ENCODE results near the gene MOB3A.

MOB3A gene

DNA sequence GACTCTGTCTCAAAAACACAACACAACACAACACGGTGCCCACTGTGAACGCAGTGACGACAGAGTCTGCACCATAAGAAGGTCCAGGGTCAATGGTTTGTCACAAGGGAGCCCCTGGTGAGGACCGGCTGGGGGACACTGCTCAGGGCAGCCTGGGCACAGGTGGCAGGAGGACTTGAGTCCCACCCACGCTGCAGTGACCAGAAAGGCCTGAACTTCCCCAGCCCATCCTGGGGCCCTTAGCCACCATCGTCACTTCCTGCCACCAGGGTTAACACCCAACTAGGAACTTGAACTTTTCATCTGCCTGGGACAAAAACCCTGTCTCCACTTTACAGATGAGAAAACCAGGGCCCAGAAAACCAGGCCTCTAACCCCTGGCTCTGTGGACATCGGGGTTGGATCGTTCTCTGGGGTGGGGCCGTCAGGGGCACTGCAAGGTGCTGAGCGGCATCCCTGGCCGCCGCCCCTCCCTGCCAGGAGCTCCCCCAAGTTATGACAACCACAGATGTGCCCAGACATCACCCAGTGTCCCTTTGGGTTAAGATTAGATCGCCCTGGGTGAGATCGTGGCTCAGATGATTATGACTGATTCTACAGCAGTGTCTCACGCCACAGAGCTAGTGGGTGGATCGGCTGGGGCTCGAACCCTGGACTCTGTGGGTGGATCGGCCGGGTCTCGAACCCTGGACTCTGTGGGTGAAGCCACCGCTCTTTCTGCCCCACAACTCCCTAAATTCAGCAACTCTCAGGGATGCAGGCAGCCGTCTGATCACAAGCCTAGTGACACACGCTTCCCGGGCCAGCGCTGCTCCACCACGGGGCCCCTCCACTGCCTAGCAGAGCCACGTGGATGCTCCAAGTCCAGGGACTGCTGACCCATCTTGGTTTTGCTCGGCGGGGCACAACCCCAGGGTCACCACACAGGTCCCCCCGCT is 14.0 kb downstream of the MOB3A start:
- DNase-seq (ENCODE audit: low read depth in 3 of 3): peak in 1 of 3 experiments; percentile 53

DNA sequence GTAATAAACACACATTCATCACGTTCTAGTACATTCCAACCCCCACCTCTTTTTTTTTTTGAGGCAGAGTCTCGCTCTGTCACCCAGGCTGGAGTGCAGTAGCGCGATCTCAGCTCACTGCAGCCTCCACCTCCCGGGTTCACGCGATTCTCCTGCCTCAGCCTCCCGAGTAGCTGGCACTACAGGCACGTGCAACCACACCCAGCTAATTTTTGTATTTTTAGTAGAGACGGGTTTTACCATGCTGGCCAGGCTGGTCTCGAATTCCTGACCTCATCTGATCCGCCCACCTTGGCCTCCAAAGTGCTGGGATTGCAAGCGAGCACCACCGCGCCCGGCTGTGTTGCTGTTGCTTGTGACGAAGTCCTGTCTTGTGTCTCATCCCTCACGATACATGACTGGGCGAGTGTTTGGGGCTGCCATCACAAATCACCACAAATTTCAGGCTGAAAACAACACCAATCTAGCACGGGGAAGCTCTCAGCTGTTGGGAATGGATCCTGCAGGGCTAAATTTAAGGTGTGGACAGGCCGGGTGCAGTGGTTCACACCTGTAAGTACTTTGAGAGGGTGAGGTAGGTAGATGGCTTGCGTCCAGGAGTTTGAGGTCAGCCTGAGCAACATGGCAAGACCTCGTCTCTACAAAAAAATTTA is 15.7 kb downstream of the MOB3A start:
- no peak for DNase-seq (ENCODE audit: low read depth in 3 of 3)

DNA sequence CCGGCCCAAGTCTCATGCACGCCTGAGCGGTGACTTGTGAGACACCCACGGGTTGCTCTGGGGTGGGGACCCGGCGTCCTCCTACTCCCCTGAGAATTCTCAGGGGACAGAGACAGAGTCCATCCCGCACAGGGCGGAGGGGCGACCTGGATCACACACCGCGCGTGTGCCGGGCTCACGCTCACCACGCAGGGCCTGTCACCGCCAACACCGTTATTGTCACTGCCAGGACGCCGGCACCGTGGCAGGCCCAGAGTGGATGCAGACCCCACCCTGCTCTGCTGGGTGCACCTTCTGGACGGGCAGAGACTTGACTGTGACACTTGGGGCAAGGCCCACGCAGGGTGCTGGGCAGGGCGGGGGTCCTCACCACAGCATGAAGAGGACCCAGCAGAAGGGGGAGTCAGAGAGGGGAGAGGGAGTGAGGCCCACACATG is 16.2 kb downstream of the MOB3A start:
- no peak for DNase-seq (ENCODE audit: low read depth in 3 of 3)

DNA sequence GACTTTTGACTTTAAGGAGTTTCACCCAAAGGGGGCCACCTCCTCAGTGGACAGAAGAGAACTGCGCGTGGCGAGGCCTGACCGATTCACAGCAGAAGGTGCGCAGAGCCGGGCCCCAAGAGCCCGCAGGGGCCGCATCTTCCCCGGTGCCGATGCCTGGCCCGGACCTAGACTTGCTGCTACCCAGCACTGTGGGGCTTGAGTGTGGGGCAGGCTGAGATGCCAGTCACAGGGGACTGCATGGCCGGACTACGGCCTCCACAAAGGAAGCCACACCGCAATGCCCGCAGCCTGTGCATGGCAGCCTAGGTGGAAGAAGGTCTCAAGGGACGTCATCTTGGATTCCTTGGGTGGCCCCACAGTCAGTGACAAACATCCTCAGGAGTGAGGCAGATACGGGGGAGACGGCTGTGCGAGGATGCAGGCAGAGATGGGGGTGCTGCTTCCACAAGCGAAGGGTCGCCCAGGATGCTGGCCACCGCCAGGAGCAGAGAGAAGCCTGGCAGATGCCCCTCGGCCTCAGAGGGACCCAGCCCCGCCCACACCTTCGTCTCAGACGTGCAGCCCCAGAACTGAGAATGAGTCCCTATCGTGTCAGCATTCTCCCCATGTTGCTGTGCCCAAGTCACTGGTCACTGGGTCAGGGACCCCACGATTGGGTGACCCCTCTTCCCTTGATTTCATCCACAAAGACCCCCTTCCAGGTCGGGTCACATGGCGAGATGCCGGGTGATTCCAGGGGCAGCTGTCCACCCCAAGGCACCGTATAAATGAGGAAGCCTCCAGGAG is 16.9 kb downstream of the MOB3A start:
- no peak for DNase-seq (ENCODE audit: low read depth in 3 of 3)

DNA sequence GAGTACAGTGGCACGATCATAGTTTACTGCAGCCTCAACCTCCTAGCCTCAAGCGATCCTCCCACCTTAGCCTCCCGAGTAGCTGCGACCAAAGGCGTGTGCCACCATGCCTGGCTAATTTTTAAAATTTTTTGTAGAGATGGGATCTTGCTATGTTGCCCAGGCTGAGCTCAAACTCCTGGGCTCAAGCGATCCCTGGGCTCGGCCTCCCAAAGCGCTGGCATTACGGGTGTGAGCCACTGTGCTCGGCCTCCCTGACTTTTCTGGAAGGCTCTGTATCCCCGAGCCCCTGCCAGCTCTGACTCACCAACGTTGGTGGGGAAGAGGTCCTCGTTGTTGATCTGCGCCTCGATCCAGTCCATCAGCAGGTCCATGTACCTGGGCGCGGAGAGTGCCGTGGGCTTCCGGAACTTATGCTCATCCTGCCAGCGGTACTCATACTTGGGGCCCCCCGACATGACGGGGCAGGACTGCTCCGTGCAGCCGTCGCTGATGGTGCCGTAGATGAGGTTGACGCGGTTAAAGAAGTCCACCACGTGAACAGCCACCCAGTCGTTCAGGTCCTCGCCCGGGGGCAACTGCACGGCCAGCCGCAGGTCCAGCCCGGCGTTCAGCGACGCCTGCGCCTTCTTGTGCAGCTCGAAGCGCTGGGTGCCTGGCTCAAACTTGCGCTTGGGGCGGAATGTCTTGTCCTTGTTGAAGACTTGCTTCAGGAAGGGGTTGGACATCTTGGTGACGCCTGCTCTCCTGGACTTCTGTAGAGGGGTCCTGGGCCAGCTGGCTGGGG is 18.1 kb downstream of the MOB3A start:
- DNase-seq (ENCODE audit: low read depth in 3 of 3): no peak

DNA sequence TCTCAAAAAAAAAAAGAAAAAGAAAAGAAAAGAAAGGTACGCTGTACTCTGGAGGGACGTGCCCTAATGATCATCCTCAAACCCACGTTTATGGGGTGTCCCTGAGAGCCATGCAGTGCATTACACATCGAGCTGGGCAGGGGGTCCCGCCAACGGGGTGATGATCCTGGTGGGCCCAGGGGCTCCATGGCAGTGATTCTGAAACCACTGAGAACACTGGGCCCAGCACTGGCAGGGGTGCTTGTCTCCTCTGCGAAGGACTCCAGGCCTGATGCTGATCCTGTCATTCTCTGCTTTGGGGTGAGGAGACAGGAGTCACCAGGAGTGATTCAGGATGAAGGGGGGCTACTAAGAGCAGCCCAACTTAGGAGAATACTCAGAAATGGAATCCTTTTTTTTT is 18.7 kb downstream of the MOB3A start:
- no peak for DNase-seq (ENCODE audit: low read depth in 3 of 3)

DNA sequence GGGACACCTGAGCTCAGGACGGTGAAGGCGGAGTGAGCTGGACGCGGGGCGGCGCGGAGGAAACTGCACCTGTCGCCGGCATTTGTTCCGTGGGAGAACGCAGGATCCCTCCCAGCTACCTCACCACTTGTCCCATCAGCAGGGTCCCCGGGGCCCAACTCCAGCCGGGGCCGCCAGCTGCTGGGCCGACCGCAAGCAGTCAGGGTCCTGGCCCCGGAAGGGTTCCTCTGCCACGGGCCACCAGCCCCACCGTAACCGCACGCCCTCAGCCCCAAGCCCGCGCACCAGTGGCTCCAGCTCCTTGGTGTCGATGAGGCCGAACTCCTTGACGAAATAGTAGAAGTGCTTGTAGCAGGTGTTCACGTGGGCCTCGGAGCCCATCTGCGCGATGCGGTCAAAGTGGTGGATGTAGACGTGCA is 19.6 kb downstream of the MOB3A start:
- DNase-seq (ENCODE audit: low read depth in 3 of 3): no peak

DNA sequence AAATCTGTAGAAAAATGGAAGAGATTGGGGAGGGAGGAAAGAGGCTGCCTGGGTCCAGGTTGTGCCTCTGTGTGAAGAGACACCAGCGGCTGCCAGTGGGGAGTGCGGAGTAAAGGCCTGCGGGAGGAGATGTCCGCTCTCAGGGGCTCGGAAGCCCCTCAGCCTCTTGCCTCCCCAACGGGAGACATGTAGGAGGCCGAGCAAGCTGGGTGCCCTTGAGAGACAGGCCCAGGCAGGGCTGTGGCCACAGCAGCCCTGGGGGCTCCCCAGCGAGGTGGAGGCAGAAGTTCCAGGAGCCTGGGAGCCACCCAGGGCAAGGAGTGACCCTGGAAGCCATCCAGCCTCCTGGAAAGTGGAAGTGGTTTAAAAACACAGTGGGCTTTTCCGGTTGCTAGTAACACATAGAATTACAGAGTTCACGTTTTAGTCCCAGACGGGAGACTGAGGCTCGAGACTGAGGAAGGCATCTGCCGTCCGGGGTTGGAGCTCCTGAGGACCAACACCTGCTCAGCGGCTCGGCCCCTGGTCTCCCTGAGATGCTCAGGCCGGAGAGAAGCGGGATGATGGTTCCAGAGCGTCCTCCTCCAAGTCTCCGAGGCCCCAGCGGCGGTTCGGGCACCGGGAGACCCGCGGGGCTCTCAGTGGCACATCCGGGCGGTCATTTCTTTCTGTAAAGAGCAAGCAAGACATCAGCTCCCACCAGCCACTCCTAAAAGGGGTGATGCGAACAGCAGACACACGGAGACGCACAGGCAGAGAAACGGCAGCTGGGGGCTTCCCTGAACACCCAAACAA is 23.2 kb downstream of the MOB3A start:
- DNase-seq (ENCODE audit: low read depth in 3 of 3): no peak

DNA sequence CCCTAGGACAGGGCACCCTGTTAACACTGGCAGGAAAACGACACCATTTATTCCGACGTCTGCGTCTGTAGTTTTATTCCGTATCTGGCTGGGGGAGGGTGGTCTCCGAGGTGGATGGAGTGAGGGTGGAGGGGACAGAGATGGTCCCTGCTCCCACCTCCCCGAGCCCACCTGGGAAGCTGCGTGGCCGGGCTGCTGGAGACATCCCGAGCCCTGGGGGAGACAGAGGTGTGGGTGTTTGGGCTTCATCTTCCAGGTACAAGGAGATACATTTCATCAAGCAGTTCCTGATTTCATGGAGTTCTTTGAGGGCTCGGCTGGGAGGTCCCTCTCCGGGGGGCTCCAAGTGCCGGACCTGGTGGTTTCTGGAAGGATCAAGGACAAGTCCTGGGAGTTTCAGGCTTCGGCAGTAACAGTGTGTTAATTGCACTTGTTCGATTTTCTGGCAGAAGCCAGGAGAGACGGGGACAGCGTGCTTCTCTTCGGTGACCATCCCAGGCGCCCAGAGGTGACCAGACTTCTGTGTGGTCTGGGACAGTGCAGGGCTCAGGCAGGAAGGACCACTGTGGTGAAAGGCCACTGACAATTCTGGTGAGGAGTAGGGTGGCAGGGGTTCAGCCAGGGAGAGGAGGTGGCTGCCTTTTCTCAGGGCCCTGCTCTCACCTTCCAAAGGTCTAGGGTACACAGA is 25.0 kb downstream of the MOB3A start:
- no peak for DNase-seq (ENCODE audit: low read depth in 3 of 3)

DNA sequence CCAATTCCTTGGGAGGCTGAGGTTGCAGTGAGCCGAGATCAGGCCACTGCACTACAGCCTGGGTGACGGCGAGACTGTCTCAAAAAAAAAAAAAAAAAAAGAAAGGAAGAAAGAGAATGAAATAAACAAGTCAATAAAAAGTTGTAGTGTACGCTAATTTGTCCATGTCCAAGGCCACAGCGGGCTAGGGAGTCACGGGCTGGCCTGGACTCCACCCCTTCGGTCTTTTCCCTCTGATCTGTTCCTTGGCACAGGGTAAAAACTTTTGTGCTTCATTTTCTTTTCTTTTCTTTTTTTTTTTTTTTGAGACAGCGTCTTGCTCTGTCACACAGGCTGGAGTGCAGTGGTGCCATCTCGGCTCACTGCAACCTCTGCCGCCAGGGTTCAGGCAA is 25.7 kb downstream of the MOB3A start:
- DNase-seq (ENCODE audit: low read depth in 3 of 3): no peak

DNA sequence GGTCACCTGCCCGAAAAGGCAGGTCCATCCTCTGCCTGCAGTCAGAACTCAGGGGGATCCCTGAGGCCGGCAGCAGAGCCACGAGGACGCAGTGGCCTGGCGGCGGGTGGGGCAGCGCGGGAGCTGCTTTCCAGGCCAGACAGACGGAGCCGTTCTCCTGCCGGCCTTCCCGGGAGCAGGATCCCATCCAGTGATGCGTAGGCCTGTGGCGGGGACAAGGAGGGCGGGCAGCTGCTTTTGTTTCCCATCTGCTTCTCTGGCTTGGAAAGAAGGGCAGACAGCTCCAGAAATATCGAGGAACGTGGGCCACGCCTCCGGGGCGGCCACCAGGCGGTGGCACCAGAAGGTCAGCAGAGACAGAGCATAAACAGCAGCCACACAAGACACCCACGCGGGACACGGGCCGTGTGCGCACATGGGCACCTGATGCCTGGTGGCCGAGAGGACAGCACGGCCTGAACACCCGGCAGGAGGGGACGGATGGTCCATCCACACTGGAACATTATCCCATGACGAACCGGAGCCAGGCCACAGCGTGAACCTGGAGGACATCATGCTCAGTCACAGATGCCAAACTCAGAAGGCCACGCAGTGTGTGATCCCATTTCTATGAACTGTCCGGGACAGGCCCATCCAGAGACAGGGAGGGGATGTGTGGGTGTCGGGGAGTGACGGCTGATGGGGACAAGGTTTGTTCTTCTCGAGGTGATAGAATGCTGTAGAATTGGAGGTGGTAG is 31.2 kb downstream of the MOB3A start:
- DNase-seq (ENCODE audit: low read depth in 3 of 3): no peak

DNA sequence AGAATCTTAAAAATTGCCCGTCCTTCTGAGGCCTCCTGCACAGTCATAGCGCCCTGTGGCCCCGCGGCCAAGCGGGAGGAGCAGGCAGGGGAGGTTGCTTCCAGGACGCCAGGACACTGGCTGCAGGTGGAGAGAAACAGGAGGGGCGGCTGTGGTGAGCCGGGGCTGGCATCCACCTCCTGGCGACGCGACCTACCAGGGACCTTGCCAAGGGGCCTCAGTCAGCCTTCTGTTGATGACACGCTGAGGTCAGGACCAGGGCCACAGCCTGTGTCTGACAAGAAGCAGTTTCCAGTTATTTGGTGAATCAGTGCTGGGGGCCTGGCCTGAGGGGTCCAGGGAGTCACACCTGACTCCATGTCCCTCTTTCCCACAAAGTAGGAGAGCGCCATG is 31.7 kb downstream of the MOB3A start:
- no peak for DNase-seq (ENCODE audit: low read depth in 3 of 3)

DNA sequence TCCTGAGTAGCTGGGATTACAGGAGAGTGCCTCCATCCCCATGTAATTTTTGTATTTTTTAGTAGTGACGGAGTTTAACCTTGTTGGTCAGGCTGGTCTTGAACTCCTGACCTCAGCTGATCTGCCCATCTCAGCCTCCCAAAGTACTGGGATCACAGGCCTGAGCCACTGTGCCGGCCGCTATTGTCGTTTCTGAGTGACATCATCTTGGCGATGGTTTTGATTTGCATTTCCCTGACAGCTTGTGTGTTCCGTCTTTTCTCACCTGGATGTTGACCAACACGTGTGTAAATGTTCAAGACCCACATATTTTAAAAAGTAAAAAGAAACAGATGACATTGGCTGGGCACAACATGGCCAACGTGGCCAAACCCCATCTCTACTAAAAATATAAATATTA is 32.3 kb downstream of the MOB3A start:
- DNase-seq (ENCODE audit: low read depth in 3 of 3): no peak

DNA sequence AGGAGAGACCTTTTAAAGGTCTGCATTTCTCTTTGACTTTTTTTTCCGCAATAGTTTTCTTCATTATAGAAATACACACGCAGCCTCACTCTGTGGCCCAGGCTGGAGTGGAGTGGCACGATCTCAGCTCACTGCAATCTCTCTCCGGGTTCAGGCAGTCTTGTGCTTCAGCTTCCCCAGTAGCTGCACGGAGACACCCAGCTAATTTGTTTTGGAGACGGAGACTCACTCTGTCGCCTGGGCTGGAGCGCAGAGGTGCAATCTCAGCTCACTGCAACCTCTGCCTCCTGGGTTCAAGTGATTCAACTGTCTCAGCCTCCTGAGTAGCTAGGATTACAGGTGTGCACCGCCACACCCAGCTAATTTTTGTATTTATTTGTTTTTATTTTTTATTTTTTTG is 33.4 kb downstream of the MOB3A start:
- DNase-seq (ENCODE audit: low read depth in 3 of 3): no peak

DNA sequence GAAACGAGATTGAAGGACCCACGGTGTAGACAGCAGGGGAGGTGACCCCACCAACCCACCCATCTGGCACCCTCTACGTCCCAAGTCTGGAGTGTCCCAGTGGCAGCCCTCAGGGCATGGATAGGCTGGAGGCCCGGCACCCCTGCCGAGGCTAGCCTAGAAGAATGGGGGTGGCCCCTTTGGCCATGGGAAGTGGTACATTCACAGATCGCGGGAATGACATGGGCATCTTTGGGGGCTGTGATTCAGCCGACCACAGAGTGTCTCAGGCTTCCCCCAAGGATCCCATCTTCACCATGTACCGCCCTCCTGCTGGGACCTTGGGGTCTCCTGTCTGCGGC is 33.8 kb downstream of the MOB3A start:
- no peak for DNase-seq (ENCODE audit: low read depth in 3 of 3)

DNA sequence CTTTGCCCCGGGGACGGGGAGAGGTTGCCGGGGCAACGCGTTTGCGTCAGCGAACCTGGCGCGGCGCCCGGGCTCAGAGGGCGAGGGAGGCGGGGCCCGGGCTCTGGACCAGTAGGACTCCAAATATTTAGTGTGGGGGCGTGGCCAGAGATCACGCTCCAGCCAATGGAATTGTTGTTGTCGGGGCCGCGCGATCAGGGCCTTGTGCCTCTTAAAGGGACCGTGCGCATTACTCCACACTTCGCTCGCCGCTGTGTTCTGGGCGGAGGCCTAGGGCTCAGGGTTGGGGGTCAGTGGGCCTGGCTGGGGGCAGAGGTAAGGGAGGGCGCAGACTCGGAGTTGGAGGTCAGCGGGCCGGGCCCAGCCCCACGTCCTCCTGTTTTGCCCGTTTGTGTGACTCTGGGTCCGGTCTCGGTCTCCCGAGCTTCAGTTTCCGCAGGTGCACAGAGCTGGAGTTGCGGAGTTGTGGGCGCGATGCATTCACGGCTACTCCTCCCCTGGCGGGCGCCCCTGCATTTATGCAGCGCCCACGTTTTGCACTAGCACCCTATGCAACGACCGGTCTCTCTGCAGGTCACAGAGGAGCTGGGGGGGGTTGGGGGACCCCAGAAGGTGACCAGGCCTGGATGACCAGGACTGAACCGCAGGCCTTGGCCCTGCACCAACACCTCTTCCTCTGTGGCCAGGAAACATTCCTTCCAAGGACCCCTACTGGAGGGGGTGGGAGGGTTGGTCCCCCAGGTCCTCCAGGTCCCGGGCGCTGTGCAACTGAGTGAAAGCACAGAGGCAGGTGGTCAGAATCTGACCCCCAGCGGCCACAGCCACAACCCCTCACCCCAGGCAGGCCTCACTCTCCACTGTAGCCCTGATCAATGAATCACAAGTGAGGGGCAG is 34.4 kb downstream of the MOB3A start:
- DNase-seq (ENCODE audit: low read depth in 3 of 3): peak; percentile 98 to 100 (median 99)

DNA sequence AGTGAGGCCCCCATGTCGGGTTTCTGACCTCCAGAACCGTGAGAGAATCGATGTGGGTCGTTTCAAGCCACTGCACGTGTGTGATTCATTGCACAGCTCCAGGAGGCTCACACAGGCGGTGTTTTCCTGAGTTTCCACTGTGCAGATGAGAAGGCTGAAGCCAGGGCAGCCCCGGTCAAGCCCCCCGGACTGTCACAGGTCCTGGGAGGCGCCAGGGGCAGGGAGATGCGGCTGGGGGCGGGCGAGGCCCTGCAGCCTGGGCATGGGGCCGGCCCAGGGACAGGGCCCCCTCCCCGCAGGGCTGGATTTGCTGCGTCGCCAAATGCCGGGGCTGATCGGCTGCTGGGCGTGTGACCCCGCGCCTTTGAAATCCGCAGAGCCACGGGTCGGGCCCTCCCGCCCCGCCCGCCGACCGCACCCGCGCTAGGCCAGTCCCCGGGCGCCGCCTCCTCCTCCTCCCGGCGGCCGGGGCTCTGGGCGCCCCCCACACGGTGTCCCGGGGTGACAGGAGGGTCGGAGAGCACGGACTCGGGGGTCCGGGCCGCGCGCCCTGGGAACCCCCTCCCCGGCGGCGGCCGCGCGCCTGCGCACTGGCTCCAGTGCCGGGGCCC is 35.1 kb downstream of the MOB3A start:
- DNase-seq (ENCODE audit: low read depth in 3 of 3): peak in 1 of 3 experiments; percentile 60

Measured in stimulated activated CD4-positive, alpha-beta T cell treated with anti-CD3 and anti-CD28 coated beads, TNF-alpha, amount 100 ng/mL, for 24 hours (primary cell).